Measurements from ENCODE around the gene EIF3K. TPM values are rescaled to one million over a fixed set of nuclear protein-coding genes. Genes with fewer than 3 reads are reported as not detected.

The EIF3K gene
- polyA plus RNA-seq, 6 donors from 2014 or later: 307 to 347 (median 330) TPM

- Mint-ChIP-seq H3K27ac (peak overlapping the region in 4 of 6 donors; percentile 32 to 86 (median 72)), H3K9me3 (no peaks in the 10 kb centered on the region), H3K4me3 (no peak overlapping the region), H3K36me3 (no peaks in the 10 kb centered on the region), H3K4me1 (peaks cover 33 to 70% (median 46%) of the 10 kb centered on the region in 3 donors), H3K27me3 (no peaks in the 10 kb centered on the region)
- no peak for ATAC-seq (ENCODE audit: low read depth in 2 of 2)
- DNase-seq: no peak
These were observed 39.7 kb downstream of the EIF3K start for GRCh38 chr19:38658462-38659306.

GRCh38 chr19:38660724-38661123 is 41.7 kb downstream of the EIF3K start:
- Mint-ChIP-seq H3K4me1 (peaks cover 37 to 74% (median 53%) of the 10 kb centered on the region in 3 donors), H3K27ac (peak overlapping the region in 1 of 6 donors; percentile 86)

GRCh38 chr19:38661136-38661535 is 42.1 kb downstream of the EIF3K start:
- no peak for DNase-seq
- no peak overlapping the region for H3K27ac Mint-ChIP-seq
- H3K4me3 Mint-ChIP-seq: no peak overlapping the region
- H3K36me3 Mint-ChIP-seq: no peaks in the 10 kb centered on the region
- H3K27me3 Mint-ChIP-seq: no peaks in the 10 kb centered on the region
- peaks cover 37 to 74% (median 53%) of the 10 kb centered on the region in 3 donors for H3K4me1 Mint-ChIP-seq
- no peak for ATAC-seq (ENCODE audit: low read depth in 2 of 2)
- H3K9me3 Mint-ChIP-seq: no peaks in the 10 kb centered on the region

More at GRCh38 chr19:38660724-38661123, 41.7 kb downstream of the EIF3K start:
- Mint-ChIP-seq H3K9me3 (no peaks in the 10 kb centered on the region), H3K36me3 (no peaks in the 10 kb centered on the region), H3K27me3 (no peaks in the 10 kb centered on the region), H3K4me3 (no peak overlapping the region)
- ATAC-seq (ENCODE audit: low read depth in 2 of 2) (no peak), DNase-seq (no peak)

- H3K9me3 Mint-ChIP-seq: no peaks in the 10 kb centered on the region
- no peaks in the 10 kb centered on the region for H3K27me3 Mint-ChIP-seq
- H3K36me3 Mint-ChIP-seq: no peaks in the 10 kb centered on the region
- H3K4me3 Mint-ChIP-seq: peak overlapping the region in 1 of 8 donors; percentile 1
- DNase-seq (no peak), ATAC-seq (ENCODE audit: low read depth in 2 of 2) (no peak)
- peaks cover 34 to 77% (median 56%) of the 10 kb centered on the region in 3 donors for H3K4me1 Mint-ChIP-seq
- H3K27ac Mint-ChIP-seq: peak overlapping the region in 2 of 6 donors; percentile 5 to 39
These were observed 43.0 kb downstream of the EIF3K start for GRCh38 chr19:38661996-38662395.

GRCh38 chr19:38662537-38663155 is 43.7 kb downstream of the EIF3K start:
- Mint-ChIP-seq H3K9me3 (no peaks in the 10 kb centered on the region), H3K27ac (peak overlapping the region in 1 of 6 donors; percentile 39), H3K4me3 (peak overlapping the region in 1 of 8 donors; percentile 35), H3K27me3 (no peaks in the 10 kb centered on the region), H3K4me1 (peaks cover 38 to 78% (median 56%) of the 10 kb centered on the region in 3 donors), H3K36me3 (no peaks in the 10 kb centered on the region)
- ATAC-seq (ENCODE audit: low read depth in 2 of 2): no peak
- DNase-seq: no peak

GRCh38 chr19:38663156-38663651 is 44.2 kb downstream of the EIF3K start:
- Mint-ChIP-seq H3K9me3 (no peaks in the 10 kb centered on the region), H3K36me3 (no peaks in the 10 kb centered on the region), H3K27me3 (no peaks in the 10 kb centered on the region), H3K27ac (no peak overlapping the region), H3K4me3 (peak overlapping the region in 1 of 8 donors; percentile 35), H3K4me1 (peaks cover 39 to 78% (median 56%) of the 10 kb centered on the region in 3 donors)
- ATAC-seq (ENCODE audit: low read depth in 2 of 2): no peak
- no peak for DNase-seq

GRCh38 chr19:38663957-38664502 is 45.0 kb downstream of the EIF3K start:
- Mint-ChIP-seq H3K9me3 (no peaks in the 10 kb centered on the region), H3K27ac (peak overlapping the region in 5 of 6 donors; percentile 12 to 95 (median 79)), H3K27me3 (no peaks in the 10 kb centered on the region), H3K36me3 (no peaks in the 10 kb centered on the region), H3K4me1 (peaks cover 44 to 84% (median 61%) of the 10 kb centered on the region in 3 donors), H3K4me3 (peak overlapping the region in 5 of 8 donors; percentile 12 to 81 (median 62))
- DNase-seq (no peak), ATAC-seq (ENCODE audit: low read depth in 2 of 2) (no peak)

- H3K27me3 Mint-ChIP-seq: no peaks in the 10 kb centered on the region
- peak overlapping the region; percentile 12 to 81 (median 62) for H3K4me3 Mint-ChIP-seq
- H3K4me1 Mint-ChIP-seq: peaks cover 50 to 87% (median 67%) of the 10 kb centered on the region in 3 donors
- no peaks in the 10 kb centered on the region for H3K36me3 Mint-ChIP-seq
- DNase-seq (peak; percentile 13), ATAC-seq (ENCODE audit: low read depth in 2 of 2) (peak; percentile 68 to 71)
- no peaks in the 10 kb centered on the region for H3K9me3 Mint-ChIP-seq
- peak overlapping the region in 4 of 6 donors; percentile 73 to 95 (median 84) for H3K27ac Mint-ChIP-seq
These were observed 45.7 kb downstream of the EIF3K start for GRCh38 chr19:38664503-38665211.

GRCh38 chr19:38665219-38665931 is 46.4 kb downstream of the EIF3K start:
- no peak overlapping the region for H3K4me3 Mint-ChIP-seq
- ATAC-seq (ENCODE audit: low read depth in 2 of 2) (no peak), DNase-seq (no peak)
- H3K27me3 Mint-ChIP-seq: no peaks in the 10 kb centered on the region
- no peaks in the 10 kb centered on the region for H3K36me3 Mint-ChIP-seq
- no peaks in the 10 kb centered on the region for H3K9me3 Mint-ChIP-seq
- H3K4me1 Mint-ChIP-seq: peaks cover 58 to 88% (median 75%) of the 10 kb centered on the region in 3 donors
- peak overlapping the region in 5 of 6 donors; percentile 47 to 98 (median 84) for H3K27ac Mint-ChIP-seq

- peak overlapping the region in 5 of 6 donors; percentile 69 to 98 (median 91) for H3K27ac Mint-ChIP-seq
- H3K27me3 Mint-ChIP-seq: no peaks in the 10 kb centered on the region
- H3K36me3 Mint-ChIP-seq: no peaks in the 10 kb centered on the region
- H3K4me3 Mint-ChIP-seq: peak overlapping the region in 5 of 8 donors; percentile 29 to 77 (median 51)
- H3K9me3 Mint-ChIP-seq: no peaks in the 10 kb centered on the region
- DNase-seq (no peak), ATAC-seq (ENCODE audit: low read depth in 2 of 2) (no peak)
- H3K4me1 Mint-ChIP-seq: peaks cover 56 to 91% (median 79%) of the 10 kb centered on the region in 3 donors
These were observed 47.1 kb downstream of the EIF3K start for GRCh38 chr19:38665950-38666662.

- Mint-ChIP-seq H3K4me3 (peak overlapping the region; percentile 23 to 92 (median 85)), H3K27ac (peak overlapping the region; percentile 91 to 99 (median 98)), H3K9me3 (no peaks in the 10 kb centered on the region), H3K36me3 (no peaks in the 10 kb centered on the region), H3K4me1 (peaks cover 58 to 96% (median 82%) of the 10 kb centered on the region in 3 donors), H3K27me3 (no peaks in the 10 kb centered on the region)
- DNase-seq (no peak), ATAC-seq (ENCODE audit: low read depth in 2 of 2) (peak; percentile 61 to 67)
These were observed 47.9 kb downstream of the EIF3K start for GRCh38 chr19:38666663-38667511.

Data from naive B cell (primary cell).